ENCODE measurements around the gene AS3MT.

GRCh38 chr10:102917962-102918816 lies 48.9 kb downstream of the AS3MT start, which contains the start of gene CNNM2:
- peak in 2 of 4 experiments; percentile 7 to 12 for TF ChIP-seq CTCF (IDR thresholded peaks at IDR 0.05)
- TF ChIP-seq POLR2A (IDR thresholded peaks at IDR 0.05): peak; percentile 55 to 68

Measured in uterus (tissue), 2 donors.